GM12878 (cell line): ENCODE data around the gene FOXB2. TPM values are rescaled to one million over a fixed set of nuclear protein-coding genes. Genes with fewer than 3 reads are reported as not detected.

Experiments
- ATAC-seq: fragments of 200-7000 bp; cut with Tn5 transposase; 3 replicates; pipeline ENCODE4 v1.9.1; 2020; ENCODE audit warnings: mild to moderate bottlenecking, moderate library complexity
- BruUV-seq: library from RNA; stranded (reverse); fragments of 400-500 nt; replicated peaks from 2 replicates; lab custom pipeline; 2021; lab: Mats Ljungman, UMichigan
- CTCF ChIA-PET: fragments of 300-600 bp; sonication (Branson Sonifier 250); formaldehyde crosslinking; extraction: SDS; loops from one replicate; lab custom pipeline; 2021; ENCODE audit warnings: inconsistent platforms; lab: Yijun Ruan, JAX
- POLR2A ChIA-PET: fragments of 350-600 bp; formaldehyde crosslinking; extraction: SDS; loops from one replicate; lab custom pipeline; 2021; ENCODE audit warnings: inconsistent platforms; lab: Charles Lee
- RAD21 ChIA-PET: fragments of 300-600 bp; sonication (Branson Sonifier 250); formaldehyde crosslinking; loops from one replicate; lab custom pipeline; 2023; ENCODE audit warnings: antibody characterized with exemption; ENCODE audit not compliant: unreplicated experiment; lab: Charles Lee
- SMC1A ChIA-PET: fragments of 300-600 bp; sonication (Branson Sonifier 250); formaldehyde crosslinking; loops from one replicate; lab custom pipeline; 2023; ENCODE audit not compliant: unreplicated experiment, uncharacterized antibody; lab: Charles Lee
- DNase-seq: peaks from one replicate; pipeline ENCODE4 v3.0.0-alpha.2; 2011; ENCODE audit warnings: low read depth, low spot score
- FAIRE-seq: peaks from 3 replicates; lab custom pipeline; 2011; peaks lifted over from hg19 to GRCh38; lab: Jason Lieb, UNC
- H2AFZ ChIP-seq: 2 replicates; pipeline ENCODE4 v1.6.0; 2011; ENCODE audit warnings: low read depth, low read length, control low read depth; ENCODE audit not compliant: control insufficient read depth
- H3K27ac ChIP-seq: 2 replicates; pipeline ENCODE4 v1.5.1; 2011; ENCODE audit warnings: control low read depth; ENCODE audit not compliant: control insufficient read depth, insufficient read depth
- H3K27me3 ChIP-seq, 2 experiments: replicated peaks in 1 of 2; 2 replicates each; pipeline versions ENCODE4 v1.6.0 to v1.6.1; 2011; ENCODE audit warnings: low read length in 1 of 2; ENCODE audit not compliant: control insufficient read depth in 2 of 2, insufficient read depth in 2 of 2
- H3K36me3 ChIP-seq, 2 experiments: 2 replicates each; pipeline ENCODE4 v1.5.1; 2011; ENCODE audit warnings: low read length in 1 of 2; ENCODE audit not compliant: control insufficient read depth in 2 of 2, insufficient read depth in 2 of 2
- H3K4me1 ChIP-seq: 2 replicates; pipeline ENCODE4 v1.6.1; 2011; ENCODE audit warnings: mild to moderate bottlenecking, low read length, moderate library complexity, mixed read lengths; ENCODE audit not compliant: control insufficient read depth, insufficient read depth
- H3K4me2 ChIP-seq: 2 replicates; pipeline ENCODE4 v1.6.0; 2011; ENCODE audit warnings: control low read depth; ENCODE audit not compliant: control insufficient read depth, insufficient read depth
- H3K4me3 ChIP-seq: fragments of 200-600 bp; sonication (generic); 2 replicates; pipeline ENCODE4 v1.5.1; 2016
- H3K79me2 ChIP-seq: 2 replicates; pipeline ENCODE4 v1.6.0; 2011; ENCODE audit warnings: low read length; ENCODE audit not compliant: control insufficient read depth, insufficient read depth
- H3K9ac ChIP-seq: 2 replicates; pipeline ENCODE4 v1.8.0; 2011; ENCODE audit warnings: low read length, control low read depth, mixed read lengths; ENCODE audit not compliant: control insufficient read depth, insufficient read depth
- H3K9me3 ChIP-seq: replicated peaks from 3 replicates; pipeline ENCODE4 v1.5.1; 2011; ENCODE audit warnings: mild to moderate bottlenecking, low read length; ENCODE audit not compliant: control insufficient read depth, insufficient read depth
- H4K20me1 ChIP-seq: 2 replicates; pipeline ENCODE4 v1.6.0; 2011; ENCODE audit not compliant: control insufficient read depth, insufficient read depth
- ASH2L ChIP-seq: fragments of 300-600, 200-600 bp; sonication (generic); IDR thresholded peaks from 2 replicates; pipeline ENCODE4 v1.6.1; 2017; ENCODE audit warnings: low read depth, mild to moderate bottlenecking, borderline replicate concordance
- BCL11A ChIP-seq: IDR thresholded peaks from 2 replicates; pipeline ENCODE4 v1.6.1; 2011; ENCODE audit warnings: low read depth, low read length
- HDGF ChIP-seq: fragments of 450-650 bp; IDR thresholded peaks from 2 replicates; pipeline ENCODE4 v1.6.1; 2016; ENCODE audit warnings: antibody characterized with exemption
- JUNB ChIP-seq: IDR thresholded peaks from 2 replicates; pipeline ENCODE4 v1.6.1; 2016; ENCODE audit warnings: antibody characterized with exemption, mild to moderate bottlenecking
- KAT2A ChIP-seq: conservative IDR thresholded peaks from 2 replicates; pipeline ENCODE4 v1.6.1; 2011; ENCODE audit warnings: low read depth, low read length; ENCODE audit not compliant: control insufficient read depth
- POLR2A ChIP-seq: IDR thresholded peaks from 2 replicates; pipeline ENCODE4 v1.6.1; 2011; ENCODE audit warnings: low read depth, mild to moderate bottlenecking, low read length
- SMAD1 ChIP-seq: fragments of 450-650 bp; IDR thresholded peaks from 2 replicates; pipeline ENCODE4 v1.6.1; 2018; ENCODE audit warnings: mild to moderate bottlenecking, low read depth; ENCODE audit not compliant: partially characterized antibody
- STAT3 ChIP-seq: IDR thresholded peaks from 2 replicates; pipeline ENCODE4 v1.6.1; 2011; ENCODE audit warnings: low read depth, low read length, improper control_type of control experiment
- TAF1 ChIP-seq: IDR thresholded peaks from 2 replicates; pipeline ENCODE4 v1.6.1; 2011; ENCODE audit warnings: mild to moderate bottlenecking, low read depth, low read length, borderline replicate concordance
- ZNF592 ChIP-seq: fragments of 450-650 bp; IDR thresholded peaks from 2 replicates; pipeline ENCODE4 v1.6.1; 2017; ENCODE audit warnings: mild to moderate bottlenecking, moderate library complexity
- WGBS: methylation state at CpG from one replicate; pipeline ENCODE4 v1.1.6; 2016; ENCODE audit warnings: low lambda C conversion rate; ENCODE audit not compliant: insufficient replicate concordance, insufficient coverage; ENCODE audit errors: missing lambda C conversion rate; 5-methylcytosine and 5-hydroxymethylcytosine counted together
- in situ Hi-C: fragments of 300-500 bp; cut with MboI; formaldehyde crosslinking; loops from 9 replicates; pipeline ENCODE4 v1.14.3; 2018; ENCODE audit warnings: mixed read lengths
- intact Hi-C: fragments of 100-400 bp; cut with micrococcal nuclease; formaldehyde crosslinking; loops from one replicate; pipeline ENCODE4 v1.14.2; 2022; ENCODE audit not compliant: unreplicated experiment
- polyA plus RNA-seq, 11 experiments: library from polyadenylated mRNA; depleted of rRNA in 4 of 11; unstranded in 6 of 11; stranded (reverse) in 5 of 11; fragments of >200 nt; fragmentation: Nextera tagmentation in 4 of 11; fragmentation: Illumina TruSeq in 1 of 11; extraction: Ambion mirVana in 4 of 11; extraction: Trizol in 1 of 11; gene quantifications; 1 replicate in 1 of 11; 2 replicates in 10 of 11; pipeline versions ENCODE4 v1.2.1 to v1.2.3, GENCODE V29; 2011 to 2016; ENCODE audit warnings: inconsistent platforms in 2 of 11, missing spikeins in 2 of 11, low read depth in 1 of 11
- total RNA-seq, 4 experiments: library from RNA; depleted of rRNA in 3 of 4; stranded (reverse); fragments of >200 nt in 3 of 4; fragmentation: Illumina TruSeq in 1 of 4; extraction: Trizol in 1 of 4; gene quantifications; 2 replicates each; pipeline versions ENCODE4 v1.2.1 to v1.2.3, GENCODE V29; 2013 to 2021
- TF ChIP-seq, protein P1 (sequence below): fragments of 150-350 bp; IDR thresholded peaks from 2 replicates; pipeline ENCODE4 v1.6.1; 2014; ENCODE audit warnings: mild to moderate bottlenecking, low read depth, low read length
- TF ChIP-seq, protein P2 (sequence below): fragments of 450-650 bp; IDR thresholded peaks from 2 replicates; pipeline ENCODE4 v1.6.1; 2016; ENCODE audit warnings: mild to moderate bottlenecking
- TF ChIP-seq, protein P3 (sequence below): fragments of 450-650 bp; formaldehyde crosslinking; IDR thresholded peaks from 2 replicates; pipeline ENCODE4 v1.5.0; 2022; ENCODE audit warnings: mild to moderate bottlenecking, missing genetic modification characterization

The FOXB2 gene
- total and polyA plus RNA-seq, 10 of the 15 experiments (the other 5 are each of a cell fraction or from before 2014, with no cell fraction given) = not detected

DNA sequence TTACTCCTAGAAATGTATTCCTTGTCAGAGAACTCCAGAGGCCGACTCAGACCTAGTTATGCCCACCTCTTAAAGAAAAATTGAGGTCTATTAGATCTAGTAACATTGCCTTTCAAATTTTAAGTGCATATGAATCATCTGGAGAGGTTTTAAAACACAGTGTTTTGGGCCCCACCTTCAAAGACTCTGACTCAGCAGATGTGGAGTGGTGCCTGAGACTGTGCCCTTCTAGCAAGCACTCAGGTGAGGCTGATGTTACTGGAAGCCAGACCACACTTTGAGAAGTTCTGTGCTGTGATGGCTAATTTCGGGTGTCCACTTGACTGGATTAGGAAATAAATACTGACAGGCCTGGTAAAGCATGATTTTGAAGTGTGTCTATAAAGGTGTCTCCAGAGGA lies 10.6 kb downstream of the FOXB2 start:
- RAD21 ChIA-PET = no interaction called here
- SMC1A ChIA-PET = no interaction called here
- Histone ChIP-seq H3K9me3 (no peaks in the 10 kb centered on the region), H3K4me1 (no peaks in the 10 kb centered on the region), H3K27ac (no peak overlapping the region), H4K20me1 (no peaks in the 10 kb centered on the region), H2AFZ (no peak overlapping the region), H3K79me2 (no peaks in the 10 kb centered on the region), H3K4me2 (no peak overlapping the region), H3K9ac (no peak overlapping the region), H3K27me3 (peaks cover 0 to 2% of the 10 kb centered on the region in 2 experiments; a peak in 2 of 4 replicates), H3K36me3 (no peaks in the 10 kb centered on the region), H3K4me3 (no peak overlapping the region)
- intact Hi-C loops (no loop called here), in situ Hi-C loops (no loop called here)
- POLR2A ChIA-PET = no interaction called here
- no TSS peak for BruUV-seq
- CTCF ChIA-PET = no interaction called here
- DNase-seq = no peak
- ATAC-seq = no peak
- 0% methylated on average over 2 of the region's 2 CpGs for WGBS
- FAIRE-seq = no peak
- TF ChIP-seq, protein P1, sequence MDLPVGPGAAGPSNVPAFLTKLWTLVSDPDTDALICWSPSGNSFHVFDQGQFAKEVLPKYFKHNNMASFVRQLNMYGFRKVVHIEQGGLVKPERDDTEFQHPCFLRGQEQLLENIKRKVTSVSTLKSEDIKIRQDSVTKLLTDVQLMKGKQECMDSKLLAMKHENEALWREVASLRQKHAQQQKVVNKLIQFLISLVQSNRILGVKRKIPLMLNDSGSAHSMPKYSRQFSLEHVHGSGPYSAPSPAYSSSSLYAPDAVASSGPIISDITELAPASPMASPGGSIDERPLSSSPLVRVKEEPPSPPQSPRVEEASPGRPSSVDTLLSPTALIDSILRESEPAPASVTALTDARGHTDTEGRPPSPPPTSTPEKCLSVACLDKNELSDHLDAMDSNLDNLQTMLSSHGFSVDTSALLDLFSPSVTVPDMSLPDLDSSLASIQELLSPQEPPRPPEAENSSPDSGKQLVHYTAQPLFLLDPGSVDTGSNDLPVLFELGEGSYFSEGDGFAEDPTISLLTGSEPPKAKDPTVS = no peak
- TF ChIP-seq TAF1 (no peak), SMAD1 (no peak), POLR2A (no peak), STAT3 (no peak), ASH2L (no peak), ZNF592 (no peak), HDGF (no peak), KAT2A (no peak), BCL11A (no peak), JUNB (no peak)
- TF ChIP-seq, protein P2, sequence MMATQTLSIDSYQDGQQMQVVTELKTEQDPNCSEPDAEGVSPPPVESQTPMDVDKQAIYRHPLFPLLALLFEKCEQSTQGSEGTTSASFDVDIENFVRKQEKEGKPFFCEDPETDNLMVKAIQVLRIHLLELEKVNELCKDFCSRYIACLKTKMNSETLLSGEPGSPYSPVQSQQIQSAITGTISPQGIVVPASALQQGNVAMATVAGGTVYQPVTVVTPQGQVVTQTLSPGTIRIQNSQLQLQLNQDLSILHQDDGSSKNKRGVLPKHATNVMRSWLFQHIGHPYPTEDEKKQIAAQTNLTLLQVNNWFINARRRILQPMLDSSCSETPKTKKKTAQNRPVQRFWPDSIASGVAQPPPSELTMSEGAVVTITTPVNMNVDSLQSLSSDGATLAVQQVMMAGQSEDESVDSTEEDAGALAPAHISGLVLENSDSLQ = no peak
- TF ChIP-seq, protein P3, sequence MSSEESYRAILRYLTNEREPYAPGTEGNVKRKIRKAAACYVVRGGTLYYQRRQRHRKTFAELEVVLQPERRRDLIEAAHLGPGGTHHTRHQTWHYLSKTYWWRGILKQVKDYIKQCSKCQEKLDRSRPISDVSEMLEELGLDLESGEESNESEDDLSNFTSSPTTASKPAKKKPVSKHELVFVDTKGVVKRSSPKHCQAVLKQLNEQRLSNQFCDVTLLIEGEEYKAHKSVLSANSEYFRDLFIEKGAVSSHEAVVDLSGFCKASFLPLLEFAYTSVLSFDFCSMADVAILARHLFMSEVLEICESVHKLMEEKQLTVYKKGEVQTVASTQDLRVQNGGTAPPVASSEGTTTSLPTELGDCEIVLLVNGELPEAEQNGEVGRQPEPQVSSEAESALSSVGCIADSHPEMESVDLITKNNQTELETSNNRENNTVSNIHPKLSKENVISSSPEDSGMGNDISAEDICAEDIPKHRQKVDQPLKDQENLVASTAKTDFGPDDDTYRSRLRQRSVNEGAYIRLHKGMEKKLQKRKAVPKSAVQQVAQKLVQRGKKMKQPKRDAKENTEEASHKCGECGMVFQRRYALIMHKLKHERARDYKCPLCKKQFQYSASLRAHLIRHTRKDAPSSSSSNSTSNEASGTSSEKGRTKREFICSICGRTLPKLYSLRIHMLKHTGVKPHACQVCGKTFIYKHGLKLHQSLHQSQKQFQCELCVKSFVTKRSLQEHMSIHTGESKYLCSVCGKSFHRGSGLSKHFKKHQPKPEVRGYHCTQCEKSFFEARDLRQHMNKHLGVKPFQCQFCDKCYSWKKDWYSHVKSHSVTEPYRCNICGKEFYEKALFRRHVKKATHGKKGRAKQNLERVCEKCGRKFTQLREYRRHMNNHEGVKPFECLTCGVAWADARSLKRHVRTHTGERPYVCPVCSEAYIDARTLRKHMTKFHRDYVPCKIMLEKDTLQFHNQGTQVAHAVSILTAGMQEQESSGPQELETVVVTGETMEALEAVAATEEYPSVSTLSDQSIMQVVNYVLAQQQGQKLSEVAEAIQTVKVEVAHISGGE (CRISPR knock-in tag) = no peak
